IMR-90 (cell line): Measurements from ENCODE around the gene SRGAP3. TPM values are rescaled to one million over a fixed set of nuclear protein-coding genes. Genes with fewer than 3 reads are reported as not detected.

ENCODE experiments used
- ATAC-seq: fragments of 200-7000 bp; cut with Tn5 transposase; 2 replicates; pipeline ENCODE4 v1.9.1; 2020; ENCODE audit warnings: low read depth, mild to moderate bottlenecking, moderate library complexity
- BruUV-seq: library from RNA; stranded (reverse); fragments of 400-500 nt; replicated peaks from 2 replicates; lab custom pipeline; 2021; lab: Mats Ljungman, UMichigan
- CTCF ChIA-PET: fragments of 300-600 bp; formaldehyde crosslinking; extraction: SDS; loops from one replicate; lab custom pipeline; 2021; ENCODE audit warnings: antibody characterized with exemption; lab: Yijun Ruan, JAX
- POLR2A ChIA-PET: fragments of 300-600 bp; sonication (Branson Sonifier 250); formaldehyde crosslinking; loops from one replicate; lab custom pipeline; 2022; ENCODE audit warnings: antibody characterized with exemption; ENCODE audit not compliant: unreplicated experiment; lab: Charles Lee
- DNase-seq: peaks from one replicate; pipeline ENCODE4 v3.0.0; 2013
- H2AFZ ChIP-seq: replicated peaks from 2 replicates; pipeline ENCODE3; 2013; ENCODE audit warnings: low read length, mild to moderate bottlenecking; ENCODE audit not compliant: poor library complexity
- H2AK5ac ChIP-seq: 2 replicates; pipeline ENCODE4 v1.6.1; 2013; ENCODE audit warnings: low read depth, low read length, inconsistent platforms
- H2AK9ac ChIP-seq: replicated peaks from 2 replicates; pipeline ENCODE3; 2013; ENCODE audit warnings: mild to moderate bottlenecking, low read depth, low read length, moderate library complexity; ENCODE audit not compliant: poor library complexity
- H2BK120ac ChIP-seq: 2 replicates; pipeline ENCODE4 v1.6.1; 2013; ENCODE audit warnings: low read depth, low read length, inconsistent platforms
- H2BK15ac ChIP-seq: 3 replicates; pipeline ENCODE4 v1.6.1; 2013; ENCODE audit warnings: low read depth, low read length, inconsistent platforms
- H2BK20ac ChIP-seq: 2 replicates; pipeline ENCODE4 v1.6.1; 2013; ENCODE audit warnings: low read depth, mild to moderate bottlenecking, inconsistent platforms, low read length, moderate library complexity
- H2BK5ac ChIP-seq: 2 replicates; pipeline ENCODE4 v1.6.1; 2013; ENCODE audit warnings: mild to moderate bottlenecking, low read depth, low read length, inconsistent platforms; ENCODE audit not compliant: poor library complexity, severe bottlenecking
- H3K14ac ChIP-seq: replicated peaks from 2 replicates; pipeline ENCODE4 v1.6.1; 2013; ENCODE audit warnings: low read depth, low read length, inconsistent platforms
- H3K18ac ChIP-seq: 2 replicates; pipeline ENCODE4 v1.6.1; 2013; ENCODE audit warnings: low read depth, low read length, control low read depth
- H3K23ac ChIP-seq: 2 replicates; pipeline ENCODE4 v1.6.1; 2013; ENCODE audit warnings: low read depth, low read length, inconsistent platforms
- H3K27ac ChIP-seq: 2 replicates; pipeline ENCODE4 v1.5.1; 2013; ENCODE audit warnings: mild to moderate bottlenecking, control low read depth, low read length; ENCODE audit not compliant: insufficient read depth
- H3K27me3 ChIP-seq: 2 replicates; pipeline ENCODE4 v1.6.1; 2013; ENCODE audit warnings: low read length; ENCODE audit not compliant: control insufficient read depth, insufficient read depth
- H3K36me3 ChIP-seq: 2 replicates; pipeline ENCODE4 v1.6.1; 2013; ENCODE audit warnings: low read length, mixed read lengths; ENCODE audit not compliant: control insufficient read depth, insufficient read depth
- H3K4ac ChIP-seq: 2 replicates; pipeline ENCODE4 v1.6.1; 2013; ENCODE audit warnings: low read depth, low read length, inconsistent platforms
- H3K4me1 ChIP-seq: 2 replicates; pipeline ENCODE4 v1.6.1; 2013; ENCODE audit warnings: low read length, mixed read lengths; ENCODE audit not compliant: control insufficient read depth, insufficient read depth
- H3K4me2 ChIP-seq: 2 replicates; pipeline ENCODE4 v1.6.1; 2013; ENCODE audit warnings: low read depth, mild to moderate bottlenecking, control low read depth, low read length, moderate library complexity
- H3K4me3 ChIP-seq: 2 replicates; pipeline ENCODE4 v1.5.1; 2013; ENCODE audit warnings: low read depth, mild to moderate bottlenecking, control low read depth, low read length, moderate library complexity; ENCODE audit not compliant: insufficient read depth
- H3K56ac ChIP-seq: 2 replicates; pipeline ENCODE4 v1.6.1; 2013; ENCODE audit warnings: low read length, inconsistent platforms; ENCODE audit not compliant: insufficient read depth; ENCODE audit errors: extremely low read depth
- H3K79me1 ChIP-seq, 2 experiments: 2 replicates each; pipeline ENCODE4 v1.6.1; 2013; ENCODE audit warnings: low read length in 2 of 2, inconsistent platforms in 1 of 2, low read depth in 1 of 2
- H3K9ac ChIP-seq: 2 replicates; pipeline ENCODE4 v1.6.1; 2013; ENCODE audit warnings: low read depth, low read length, control low read depth
- H3K9me1 ChIP-seq: 2 replicates; pipeline ENCODE4 v1.6.1; 2013; ENCODE audit warnings: low read length, inconsistent platforms; ENCODE audit not compliant: insufficient read depth
- H3K9me3 ChIP-seq: 2 replicates; pipeline ENCODE4 v1.6.1; 2013; ENCODE audit warnings: low read length; ENCODE audit not compliant: control insufficient read depth, insufficient read depth
- H4K20me1 ChIP-seq: 2 replicates; pipeline ENCODE4 v1.6.1; 2013; ENCODE audit warnings: low read length, inconsistent platforms; ENCODE audit not compliant: insufficient read depth
- H4K5ac ChIP-seq: 2 replicates; pipeline ENCODE4 v1.6.1; 2013; ENCODE audit warnings: mild to moderate bottlenecking, low read depth, low read length, control low read depth
- H4K8ac ChIP-seq, 2 experiments: 2 replicates each; pipeline ENCODE4 v1.6.1; 2013; ENCODE audit warnings: low read depth in 2 of 2, low read length in 2 of 2, control low read depth in 1 of 2, inconsistent platforms in 1 of 2
- H4K91ac ChIP-seq: 2 replicates; pipeline ENCODE4 v1.6.1; 2013; ENCODE audit warnings: low read depth, low read length, inconsistent platforms; ENCODE audit not compliant: insufficient read depth
- MAFK ChIP-seq: IDR thresholded peaks from 2 replicates; pipeline ENCODE4 v1.6.1; 2012; ENCODE audit warnings: low read depth, low read length, improper control_type of control experiment
- WGBS, 2 experiments: methylation state at CpG; one replicate each; pipeline versions ENCODE4 v1.1.5 to v1.1.7; 2013; ENCODE audit warnings: missing lambda C conversion rate in 2 of 2; ENCODE audit not compliant: insufficient read length in 1 of 2; ENCODE audit errors: extremely low coverage in 2 of 2; 5-methylcytosine and 5-hydroxymethylcytosine counted together
- dilution Hi-C: fragments of 300-500 bp; cut with HindIII; formaldehyde crosslinking; loops from one replicate; pipeline ENCODE4 v1.14.3; 2018; ENCODE audit warnings: low sequenced_read_pairs; ENCODE audit not compliant: unreplicated experiment
- in situ Hi-C: fragments of 300-500 bp; cut with MboI; formaldehyde crosslinking; loops from 3 replicates; pipeline ENCODE4 v1.14.3; 2019; ENCODE audit warnings: low sequenced_read_pairs, inconsistent platforms, mixed read lengths
- intact Hi-C: fragments of 100-400 bp; cut with micrococcal nuclease; formaldehyde crosslinking; loops from 2 replicates; pipeline ENCODE4 v1.10.0; 2022
- polyA plus RNA-seq, 3 experiments: library from polyadenylated mRNA; depleted of rRNA; stranded (reverse); fragments of >200 nt; gene quantifications; 2 replicates each; pipeline ENCODE4 v1.2.3, GENCODE V29; 2012; ENCODE audit warnings: low replicate concordance in 1 of 3
- total RNA-seq: library from RNA; depleted of rRNA; stranded (reverse); fragments of >200 nt; gene quantifications from 2 replicates; pipeline ENCODE4 v1.2.3, GENCODE V29; 2012

Gene SRGAP3
- total and polyA plus RNA-seq, 2 of the 4 experiments (the other 2 are of a cell fraction), result 0.68 to 1.4 TPM

DNA sequence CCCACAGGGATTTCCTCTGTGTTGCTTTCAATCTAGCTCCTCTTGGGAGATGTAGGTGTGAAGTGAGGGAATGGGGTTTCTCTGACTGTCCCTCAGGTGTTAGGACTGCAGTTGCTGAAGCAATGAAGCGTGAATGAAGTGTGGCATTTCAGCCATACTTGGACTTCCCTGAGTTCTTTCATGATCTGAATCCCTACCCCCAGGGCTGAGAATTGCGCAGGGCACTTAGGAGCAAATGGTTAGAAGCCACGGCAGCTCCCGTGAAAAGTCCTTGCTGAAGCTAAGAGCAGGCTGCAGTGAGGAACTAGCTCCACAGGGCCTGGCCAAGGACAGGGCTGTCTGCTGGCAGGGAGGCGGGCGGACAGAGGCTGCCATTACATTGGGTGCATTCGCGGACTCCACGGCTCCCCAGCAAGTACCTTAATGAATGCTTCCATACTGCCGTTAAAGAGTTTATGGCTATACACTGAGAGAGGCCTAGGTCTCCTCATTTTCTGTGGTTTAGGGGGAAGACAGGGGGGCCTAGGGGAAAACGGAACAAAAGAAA lies 217.1 kb downstream of the SRGAP3 start:
- no peak for DNase-seq
- in situ Hi-C loops (no loop called here), dilution Hi-C loops (no loop called here), intact Hi-C loops (no loop called here)
- H2BK120ac ChIP-seq, result no peak overlapping the region
- no peaks in the 10 kb centered on the region for H3K36me3 ChIP-seq
- H4K5ac ChIP-seq, result no peak overlapping the region
- H4K8ac ChIP-seq, result no peak overlapping the region
- H3K4me2 ChIP-seq, result no peak overlapping the region
- H3K79me1 ChIP-seq, result no peaks in the 10 kb centered on the region
- no peaks in the 10 kb centered on the region; the same call in 1 of the 2 replicates for H3K9me1 ChIP-seq
- peaks cover 4% of the 10 kb centered on the region; the same call in 1 of the 2 replicates for H3K4me1 ChIP-seq
- H3K4me3 ChIP-seq, result no peak overlapping the region
- no peak overlapping the region for H4K91ac ChIP-seq
- H4K20me1 ChIP-seq, result no peaks in the 10 kb centered on the region
- H2BK20ac ChIP-seq, result no peak overlapping the region
- POLR2A ChIA-PET, result no interaction called here
- no peak overlapping the region for H2BK5ac ChIP-seq
- H2AK5ac ChIP-seq, result no peak overlapping the region
- H3K4ac ChIP-seq, result no peak overlapping the region
- no peak overlapping the region for H2BK15ac ChIP-seq
- no peak overlapping the region for H3K23ac ChIP-seq
- no peak overlapping the region for H3K27ac ChIP-seq
- H2AFZ ChIP-seq, result no peak overlapping the region
- H3K9me3 ChIP-seq, result no peaks in the 10 kb centered on the region
- H3K9ac ChIP-seq, result no peak overlapping the region
- H2AK9ac ChIP-seq, result no peak overlapping the region
- no peak for TF ChIP-seq MAFK
- H3K27me3 ChIP-seq, result peaks cover 6% of the 10 kb centered on the region
- BruUV-seq, result no TSS peak
- no peak overlapping the region for H3K18ac ChIP-seq
- ATAC-seq, result no peak
- H3K56ac ChIP-seq, result no peak overlapping the region
- no peak overlapping the region for H3K14ac ChIP-seq
- WGBS, 2 experiments, result 92% methylated on average over 3 of the region's 11 CpGs; no CpG with 5 or more reads in 1 of the 2 experiments
- CTCF ChIA-PET, result no interaction called here
